Activated CD4-positive, alpha-beta T cell treated with anti-CD3 and anti-CD28 coated beads, Interleukin-2, amount 50 U/mL, for 4 hours (primary cell): ENCODE measurements around the gene TSC2.
"Not testable (repeated sequence)": the region's sequence is repeated elsewhere in the genome, so short reads cannot be mapped to it uniquely, and the experiment has no call there.

ENCODE experiments used
- DNase-seq, 2 experiments: peaks; one replicate each; pipeline ENCODE4 v3.0.0-alpha.2; 2020

Gene TSC2

DNA sequence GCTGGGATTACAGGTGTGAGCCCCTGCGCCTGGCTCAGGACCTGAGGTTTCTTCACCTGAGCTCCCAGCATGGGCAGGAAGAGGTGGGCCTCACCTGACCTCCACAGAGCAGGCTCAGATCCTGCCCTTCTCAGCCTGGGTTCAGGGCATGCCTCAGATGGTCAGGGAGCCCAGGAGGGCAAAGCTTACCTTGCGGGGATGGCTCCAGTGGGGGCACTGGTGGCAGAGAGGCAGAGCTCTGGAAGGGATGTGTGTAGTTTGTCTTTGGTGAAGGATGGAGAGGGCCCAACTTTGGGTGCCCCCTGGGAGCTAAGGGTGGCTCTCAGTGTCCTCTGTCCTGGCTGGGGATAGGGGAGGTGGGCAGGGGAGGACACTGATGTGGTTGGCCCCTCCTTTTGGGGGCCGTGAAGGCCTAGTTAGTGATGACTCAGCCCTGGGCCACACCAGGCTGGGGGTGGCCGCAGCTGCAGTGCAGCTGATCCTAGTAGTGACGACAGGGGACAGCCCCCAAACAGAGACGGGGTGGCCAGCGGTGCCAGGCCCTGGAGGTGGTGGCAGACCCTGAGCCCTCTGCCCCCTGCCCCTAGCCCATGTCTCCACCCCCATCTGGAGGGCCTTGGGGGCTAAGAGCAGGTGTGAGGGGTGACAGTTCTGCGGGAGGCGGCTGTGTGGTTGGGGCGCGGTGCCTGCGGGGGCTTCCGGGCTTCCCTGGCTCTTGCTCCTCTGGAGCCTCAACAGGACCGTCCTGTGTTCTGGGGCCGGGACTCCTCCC lies 15.3 kb upstream of the TSC2 start:
- no peak for DNase-seq

DNA sequence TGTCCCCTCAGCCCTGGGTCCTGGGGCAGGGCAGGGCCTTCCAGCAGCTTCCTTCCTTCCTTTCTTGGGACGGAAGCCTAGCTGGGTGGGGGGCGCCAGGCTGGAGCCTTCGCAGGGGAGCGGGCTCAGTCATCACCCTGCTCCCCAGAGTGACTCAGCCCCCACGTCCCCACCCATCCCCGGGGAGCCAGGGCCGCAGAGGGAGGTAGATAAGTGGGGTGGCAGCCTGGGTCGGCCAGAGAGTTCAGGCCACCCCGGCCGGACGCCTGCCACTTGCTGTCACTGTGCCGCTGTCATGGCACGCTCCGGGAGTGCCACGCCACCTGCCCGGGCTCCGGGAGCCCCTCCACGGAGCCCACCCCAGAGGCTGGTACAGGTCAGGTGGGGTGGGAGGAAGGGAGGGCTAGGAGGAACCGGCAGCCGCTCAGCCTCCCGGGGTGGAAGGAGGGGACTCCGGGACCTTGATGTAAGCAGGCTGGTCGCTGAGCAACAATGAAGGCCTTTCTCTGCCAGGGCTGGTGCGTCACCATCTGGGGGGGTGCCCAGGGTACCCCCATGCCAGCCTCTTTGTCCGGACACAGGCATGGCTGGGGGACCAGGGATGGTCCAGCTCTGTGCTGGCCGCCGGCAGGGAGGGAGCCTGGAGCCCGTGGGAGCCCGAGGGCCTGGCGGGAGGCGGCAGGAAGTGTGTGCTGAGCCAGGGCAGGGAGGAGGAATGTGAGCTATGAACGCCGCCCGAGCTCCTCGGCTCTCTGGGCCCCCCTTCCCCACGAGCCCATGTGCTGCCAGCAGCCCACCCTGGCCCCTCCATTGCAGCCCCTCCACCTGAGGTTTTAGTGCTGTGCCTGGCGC lies 14.5 kb upstream of the TSC2 start:
- no peak for DNase-seq

- DNase-seq: not testable (repeated sequence)
Measured at GRCh38 chr16:2033909-2034695, 13.7 kb upstream of the TSC2 start.

GRCh38 chr16:2034696-2035430 lies 12.9 kb upstream of the TSC2 start:
- no peak for DNase-seq

GRCh38 chr16:2035431-2036199 lies 12.2 kb upstream of the TSC2 start:
- DNase-seq: no peak

- no peak for DNase-seq
Measured at GRCh38 chr16:2036200-2036966, 11.4 kb upstream of the TSC2 start.

- no peak for DNase-seq
Measured at GRCh38 chr16:2037115-2037514, 10.7 kb upstream of the TSC2 start.

DNA sequence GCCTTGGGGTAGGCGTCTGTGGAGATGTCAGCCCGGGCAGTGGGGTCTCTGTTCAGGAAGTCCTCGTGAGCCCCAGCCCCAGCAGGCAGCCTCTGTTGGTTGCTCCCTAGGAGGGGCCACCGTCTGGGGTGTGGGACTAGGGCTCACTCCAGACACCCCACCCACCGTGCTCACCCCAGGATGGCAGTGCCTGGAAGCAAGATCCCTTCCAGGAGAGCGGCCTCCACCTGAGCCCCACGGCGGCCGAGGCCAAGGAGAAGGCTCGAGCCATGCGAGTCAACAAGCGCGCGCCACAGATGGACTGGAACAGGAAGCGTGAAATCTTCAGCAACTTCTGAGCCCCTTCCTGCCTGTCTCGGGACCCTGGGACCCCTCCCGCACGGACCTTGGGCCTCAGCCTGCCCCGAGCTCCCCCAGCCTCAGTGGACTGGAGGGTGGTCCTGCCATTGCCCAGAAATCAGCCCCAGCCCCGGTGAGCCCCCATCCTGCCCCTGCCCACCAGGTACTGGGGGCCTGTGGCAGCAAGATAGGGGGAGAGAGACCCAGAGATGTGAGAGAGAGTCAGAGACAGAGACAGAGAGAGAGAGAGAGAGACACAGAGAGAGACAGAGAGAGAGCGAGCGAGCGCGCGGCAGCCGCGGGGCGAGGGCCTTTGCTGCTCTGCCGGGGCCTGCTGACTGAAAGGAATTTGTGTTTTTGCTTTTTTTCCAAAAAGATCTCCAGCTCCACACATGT lies 10.0 kb upstream of the TSC2 start:
- no peak for DNase-seq

- DNase-seq: no peak
Measured at GRCh38 chr16:2038382-2039231, 9.2 kb upstream of the TSC2 start.

- DNase-seq: no peak
Measured at GRCh38 chr16:2039274-2040031, 8.3 kb upstream of the TSC2 start.

- no peak for DNase-seq
Measured at GRCh38 chr16:2040041-2040786, 7.6 kb upstream of the TSC2 start.

DNA sequence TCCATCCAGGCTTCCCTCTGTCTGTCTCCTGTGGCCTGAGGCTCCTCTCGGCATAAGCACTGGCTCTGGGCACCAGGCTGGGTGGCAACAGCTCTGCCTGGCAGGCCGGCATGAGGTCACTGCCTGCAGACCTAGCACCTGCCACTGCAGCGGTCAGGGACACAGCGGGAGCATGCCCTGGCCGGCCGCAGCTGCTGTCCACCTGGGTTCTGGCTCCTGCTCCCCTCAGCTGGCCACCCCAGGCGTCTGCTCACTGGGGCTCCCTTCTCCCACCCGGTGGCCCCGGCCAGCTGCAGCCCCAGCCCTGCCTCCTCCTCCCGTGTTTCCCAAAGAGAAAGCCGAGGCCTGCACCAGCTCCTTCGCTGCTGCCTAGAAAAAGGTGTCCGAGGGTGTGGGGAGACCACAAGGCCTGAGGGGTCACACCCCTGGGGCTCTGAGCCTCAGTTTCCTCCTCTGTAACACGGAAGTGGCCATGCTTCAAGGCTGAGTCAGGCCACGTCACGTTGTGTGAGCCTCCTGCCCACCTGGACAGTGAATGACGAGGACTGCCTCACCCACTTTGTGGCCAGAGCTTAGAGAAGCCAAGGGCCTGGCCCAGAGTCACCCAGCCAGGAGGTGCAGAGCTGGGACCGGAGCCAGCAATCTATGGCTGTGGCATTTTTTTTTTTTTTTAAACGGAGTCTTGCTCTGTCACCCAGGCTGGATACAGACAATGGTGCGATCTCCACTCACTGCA lies 6.8 kb upstream of the TSC2 start:
- no peak for DNase-seq

GRCh38 chr16:2042171-2042985 lies 5.4 kb upstream of the TSC2 start:
- no peak for DNase-seq

- no peak for DNase-seq
Measured at GRCh38 chr16:2042986-2043666, 4.7 kb upstream of the TSC2 start.

- no peak for DNase-seq
Measured at GRCh38 chr16:2043667-2044451, 3.9 kb upstream of the TSC2 start.
